Hepatocyte (in vitro differentiated cells): ENCODE results near the gene KCNMB1.

Experiments
- CTCF ChIP-seq: fragments of 200-600 bp; sonication (generic); IDR thresholded peaks from 2 replicates; pipeline ENCODE4 v1.5.1; 2016; ENCODE audit warnings: antibody characterized with exemption, mild to moderate bottlenecking; ENCODE audit not compliant: poor library complexity
- EZH2 ChIP-seq: fragments of 200-600 bp; sonication (generic); IDR thresholded peaks from 2 replicates; pipeline ENCODE4 v1.6.1; 2016; ENCODE audit warnings: antibody characterized with exemption, mild to moderate bottlenecking, borderline replicate concordance

- TF ChIP-seq CTCF: no peak
- TF ChIP-seq EZH2: no peak
Measured at GRCh38 chr5:170377027-170377426, 12.1 kb downstream of the KCNMB1 start.
